ENCODE measurements around the gene TRPM3.

GRCh38 chr9:70589571-70590314 lies 531.7 kb downstream of the TRPM3 start:
- TF ChIP-seq CTCF (IDR thresholded peaks at IDR 0.05; ENCODE audit: low read depth, low read length, missing input control) (no peak), GABPA (IDR thresholded peaks at IDR 0.05 in 1 of 2, conservative IDR thresholded peaks at IDR 0.05 in 1 of 2) (no peak), YY1 (IDR thresholded peaks at IDR 0.05) (no peak), RAD21 (IDR thresholded peaks at IDR 0.05) (no peak), TAF1 (conservative IDR thresholded peaks at IDR 0.05) (no peak), JUND (IDR thresholded peaks at IDR 0.05) (no peak), ATF3 (IDR thresholded peaks at IDR 0.05) (no peak), REST (IDR thresholded peaks at IDR 0.05) (no peak), HNF4A (conservative IDR thresholded peaks at IDR 0.05) (no peak), ZBTB33 (IDR thresholded peaks at IDR 0.05) (no peak), SP1 (IDR thresholded peaks at IDR 0.05) (no peak), HNF4G (IDR thresholded peaks at IDR 0.05) (no peak), RXRA (IDR thresholded peaks at IDR 0.05) (no peak)
- TF ChIP-seq, protein P1, sequence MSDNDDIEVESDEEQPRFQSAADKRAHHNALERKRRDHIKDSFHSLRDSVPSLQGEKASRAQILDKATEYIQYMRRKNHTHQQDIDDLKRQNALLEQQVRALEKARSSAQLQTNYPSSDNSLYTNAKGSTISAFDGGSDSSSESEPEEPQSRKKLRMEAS (IDR thresholded peaks at IDR 0.05) = no peak

Data from liver (tissue), 3 donors.